Measurements from ENCODE around the gene SLC43A3.
A peak's percentile ranks its signal among the peaks of the same experiment; 100 is the strongest.

Gene SLC43A3

DNA sequence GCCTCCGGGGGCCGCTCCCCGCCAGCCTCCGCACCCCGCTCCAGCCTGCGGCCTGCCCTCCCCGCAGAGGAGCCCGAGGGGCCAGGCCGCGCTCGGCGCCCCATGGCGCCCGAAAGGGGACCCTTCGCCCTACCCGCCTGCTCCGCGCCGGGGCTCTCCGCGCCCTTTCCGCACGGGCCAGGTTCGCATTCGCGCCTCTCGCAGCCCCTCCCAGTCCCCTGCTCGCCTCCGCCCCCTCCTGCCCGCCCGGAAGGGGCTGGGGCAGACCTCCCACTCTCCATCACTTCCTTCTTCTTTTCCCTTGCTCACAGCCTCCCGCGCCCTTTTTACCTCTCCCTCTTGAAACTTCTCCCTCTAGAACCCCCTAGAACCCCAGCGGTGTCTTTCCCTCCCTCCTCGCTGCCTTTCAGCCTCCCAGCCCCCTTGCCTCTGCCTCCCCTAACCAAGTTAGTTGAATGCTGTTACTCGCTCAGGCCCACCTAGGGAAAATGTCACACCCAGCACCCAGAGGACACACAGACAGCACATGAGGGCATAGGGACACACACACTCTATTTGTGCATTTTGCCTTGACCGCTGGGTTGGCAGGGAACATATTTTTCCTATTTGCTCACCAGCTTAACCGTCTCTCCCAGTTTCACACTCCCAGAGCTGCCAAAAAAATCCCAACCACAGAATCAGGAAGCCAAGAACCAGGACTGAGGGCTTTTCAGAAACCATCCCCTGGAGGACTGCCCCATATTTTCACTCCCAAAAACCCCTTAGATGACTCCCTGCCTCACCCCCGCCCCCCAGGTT is at the start of gene SLC43A3:
Gene SLC43A3, minus strand, starts transcription at position 193 of the 798 bp plus-strand sequence. CDS start 949 bp downstream, outside the sequence.
- H3K27me3 ChIP-seq (ENCODE audit: control insufficient read depth in 2 of 2, insufficient read depth in 2 of 2, low read length in 2 of 2) = no peaks in the 10 kb centered on the region
- H3K4me1 ChIP-seq (ENCODE audit: control insufficient read depth in 2 of 2, insufficient read depth in 2 of 2, low read length in 2 of 2) = peaks cover 27 to 30% of the 10 kb centered on the region in 2 donors
- H3K9ac ChIP-seq (ENCODE audit: low read depth in 1 of 2, low read length in 2 of 2) = peak within 1 kb of the TSS; percentile 62 to 66
- H3K36me3 ChIP-seq (ENCODE audit: control insufficient read depth in 2 of 2, insufficient read depth in 2 of 2, low read length in 2 of 2) = no peaks in the 10 kb centered on the region
- no peaks in the 10 kb centered on the region for H3K9me3 ChIP-seq (ENCODE audit: control insufficient read depth in 2 of 2, low read length in 2 of 2)
- peak within 1 kb of the TSS; percentile 69 to 81 for H3K27ac ChIP-seq (ENCODE audit: low read depth in 2 of 2, low read length in 2 of 2)
- H3K4me3 ChIP-seq (ENCODE audit: low read length in 2 of 2) = peak within 1 kb of the TSS; percentile 54 to 71

DNA sequence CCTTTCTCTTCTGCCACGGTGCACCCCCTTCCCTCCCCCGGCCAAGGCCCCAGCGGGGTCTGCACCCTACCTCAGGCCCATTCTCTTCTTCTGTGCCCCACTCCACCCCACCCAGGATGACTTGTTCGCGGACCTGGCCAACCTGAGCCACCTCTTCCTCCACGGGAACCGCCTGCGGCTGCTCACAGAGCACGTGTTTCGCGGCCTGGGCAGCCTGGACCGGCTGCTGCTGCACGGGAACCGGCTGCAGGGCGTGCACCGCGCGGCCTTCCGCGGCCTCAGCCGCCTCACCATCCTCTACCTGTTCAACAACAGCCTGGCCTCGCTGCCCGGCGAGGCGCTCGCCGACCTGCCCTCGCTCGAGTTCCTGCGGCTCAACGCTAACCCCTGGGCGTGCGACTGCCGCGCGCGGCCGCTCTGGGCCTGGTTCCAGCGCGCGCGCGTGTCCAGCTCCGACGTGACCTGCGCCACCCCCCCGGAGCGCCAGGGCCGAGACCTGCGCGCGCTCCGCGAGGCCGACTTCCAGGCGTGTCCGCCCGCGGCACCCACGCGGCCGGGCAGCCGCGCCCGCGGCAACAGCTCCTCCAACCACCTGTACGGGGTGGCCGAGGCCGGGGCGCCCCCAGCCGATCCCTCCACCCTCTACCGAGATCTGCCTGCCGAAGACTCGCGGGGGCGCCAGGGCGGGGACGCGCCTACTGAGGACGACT is 49.3 kb upstream of the SLC43A3 start:
- Histone ChIP-seq H3K36me3 (ENCODE audit: control insufficient read depth in 2 of 2, insufficient read depth in 2 of 2, low read length in 2 of 2) (no peaks in the 10 kb centered on the region), H3K9me3 (ENCODE audit: control insufficient read depth in 2 of 2, low read length in 2 of 2) (no peaks in the 10 kb centered on the region), H3K27me3 (ENCODE audit: control insufficient read depth in 2 of 2, insufficient read depth in 2 of 2, low read length in 2 of 2) (peaks cover 0 to 6% of the 10 kb centered on the region in 2 donors), H3K27ac (ENCODE audit: low read depth in 2 of 2, low read length in 2 of 2) (peak overlapping the region in 1 of 2 donors; percentile 12), H3K4me1 (ENCODE audit: control insufficient read depth in 2 of 2, insufficient read depth in 2 of 2, low read length in 2 of 2) (peaks cover 13 to 16% of the 10 kb centered on the region in 2 donors), H3K4me3 (ENCODE audit: low read length in 2 of 2) (peak overlapping the region; percentile 56 to 63), H3K9ac (ENCODE audit: low read depth in 1 of 2, low read length in 2 of 2) (peak overlapping the region; percentile 41 to 70)

GRCh38 chr11:57475671-57476046 is 48.7 kb upstream of the SLC43A3 start:
- H3K4me3 ChIP-seq (ENCODE audit: low read length in 2 of 2) = peak overlapping the region; percentile 56 to 63
- H3K27ac ChIP-seq (ENCODE audit: low read depth in 2 of 2, low read length in 2 of 2) = no peak overlapping the region
- peak overlapping the region in 1 of 2 donors; percentile 70 for H3K9ac ChIP-seq (ENCODE audit: low read depth in 1 of 2, low read length in 2 of 2)
- H3K36me3 ChIP-seq (ENCODE audit: control insufficient read depth in 2 of 2, insufficient read depth in 2 of 2, low read length in 2 of 2) = no peaks in the 10 kb centered on the region
- H3K27me3 ChIP-seq (ENCODE audit: control insufficient read depth in 2 of 2, insufficient read depth in 2 of 2, low read length in 2 of 2) = peaks cover 0 to 6% of the 10 kb centered on the region in 2 donors
- H3K4me1 ChIP-seq (ENCODE audit: control insufficient read depth in 2 of 2, insufficient read depth in 2 of 2, low read length in 2 of 2) = peaks cover 13 to 16% of the 10 kb centered on the region in 2 donors
- H3K9me3 ChIP-seq (ENCODE audit: control insufficient read depth in 2 of 2, low read length in 2 of 2) = no peaks in the 10 kb centered on the region

DNA sequence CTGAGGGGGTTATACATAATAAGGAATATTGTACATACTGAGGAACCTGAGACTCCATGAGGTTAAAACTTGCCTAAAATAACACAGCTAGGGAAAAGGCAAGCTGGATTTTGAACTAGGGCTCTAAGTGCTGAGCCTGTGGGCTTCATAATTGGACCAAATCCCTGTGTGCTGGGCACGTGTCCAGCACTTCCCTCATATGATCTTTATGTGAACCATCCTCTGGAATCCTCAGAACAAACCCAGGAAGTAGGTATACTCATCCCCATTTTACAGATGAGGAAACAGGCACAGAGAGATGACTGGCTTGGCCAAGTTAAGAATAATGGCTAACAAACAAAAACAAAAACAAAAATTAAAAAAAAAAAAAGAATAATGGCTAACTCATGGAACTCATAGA is 48.3 kb upstream of the SLC43A3 start:
- Histone ChIP-seq H3K4me1 (ENCODE audit: control insufficient read depth in 2 of 2, insufficient read depth in 2 of 2, low read length in 2 of 2) (peaks cover 13 to 16% of the 10 kb centered on the region in 2 donors), H3K27ac (ENCODE audit: low read depth in 2 of 2, low read length in 2 of 2) (no peak overlapping the region), H3K9ac (ENCODE audit: low read depth in 1 of 2, low read length in 2 of 2) (no peak overlapping the region), H3K4me3 (ENCODE audit: low read length in 2 of 2) (no peak overlapping the region), H3K27me3 (ENCODE audit: control insufficient read depth in 2 of 2, insufficient read depth in 2 of 2, low read length in 2 of 2) (peaks cover 0 to 6% of the 10 kb centered on the region in 2 donors), H3K9me3 (ENCODE audit: control insufficient read depth in 2 of 2, low read length in 2 of 2) (no peaks in the 10 kb centered on the region), H3K36me3 (ENCODE audit: control insufficient read depth in 2 of 2, insufficient read depth in 2 of 2, low read length in 2 of 2) (no peaks in the 10 kb centered on the region)

DNA sequence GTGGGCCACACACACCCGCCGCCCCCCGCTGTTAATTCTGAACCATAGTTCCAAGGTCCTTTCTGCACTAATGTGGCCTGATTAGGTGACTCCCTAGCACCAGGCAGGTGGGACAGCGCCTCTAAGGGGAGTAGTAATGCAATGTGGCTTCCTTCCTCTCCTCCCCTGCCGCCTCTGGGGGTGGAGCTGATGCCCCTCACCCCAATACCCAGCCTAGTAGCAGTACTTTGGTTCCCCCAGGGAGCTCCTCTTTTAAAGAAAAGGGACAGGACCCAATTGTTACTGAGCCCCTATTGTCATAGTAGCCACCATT is 47.8 kb upstream of the SLC43A3 start:
- H3K4me1 ChIP-seq (ENCODE audit: control insufficient read depth in 2 of 2, insufficient read depth in 2 of 2, low read length in 2 of 2) = peaks cover 13 to 16% of the 10 kb centered on the region in 2 donors
- H3K9me3 ChIP-seq (ENCODE audit: control insufficient read depth in 2 of 2, low read length in 2 of 2) = no peaks in the 10 kb centered on the region
- H3K27ac ChIP-seq (ENCODE audit: low read depth in 2 of 2, low read length in 2 of 2) = no peak overlapping the region
- H3K36me3 ChIP-seq (ENCODE audit: control insufficient read depth in 2 of 2, insufficient read depth in 2 of 2, low read length in 2 of 2) = no peaks in the 10 kb centered on the region
- peaks cover 0 to 6% of the 10 kb centered on the region in 2 donors for H3K27me3 ChIP-seq (ENCODE audit: control insufficient read depth in 2 of 2, insufficient read depth in 2 of 2, low read length in 2 of 2)
- no peak overlapping the region for H3K9ac ChIP-seq (ENCODE audit: low read depth in 1 of 2, low read length in 2 of 2)
- H3K4me3 ChIP-seq (ENCODE audit: low read length in 2 of 2) = no peak overlapping the region

GRCh38 chr11:57474017-57474802 is 47.3 kb upstream of the SLC43A3 start:
- no peaks in the 10 kb centered on the region for H3K9me3 ChIP-seq (ENCODE audit: control insufficient read depth in 2 of 2, low read length in 2 of 2)
- no peak overlapping the region for H3K9ac ChIP-seq (ENCODE audit: low read depth in 1 of 2, low read length in 2 of 2)
- H3K27me3 ChIP-seq (ENCODE audit: control insufficient read depth in 2 of 2, insufficient read depth in 2 of 2, low read length in 2 of 2) = peaks cover 0 to 6% of the 10 kb centered on the region in 2 donors
- no peak overlapping the region for H3K27ac ChIP-seq (ENCODE audit: low read depth in 2 of 2, low read length in 2 of 2)
- H3K36me3 ChIP-seq (ENCODE audit: control insufficient read depth in 2 of 2, insufficient read depth in 2 of 2, low read length in 2 of 2) = no peaks in the 10 kb centered on the region
- no peak overlapping the region for H3K4me3 ChIP-seq (ENCODE audit: low read length in 2 of 2)
- peaks cover 13 to 16% of the 10 kb centered on the region in 2 donors for H3K4me1 ChIP-seq (ENCODE audit: control insufficient read depth in 2 of 2, insufficient read depth in 2 of 2, low read length in 2 of 2)

DNA sequence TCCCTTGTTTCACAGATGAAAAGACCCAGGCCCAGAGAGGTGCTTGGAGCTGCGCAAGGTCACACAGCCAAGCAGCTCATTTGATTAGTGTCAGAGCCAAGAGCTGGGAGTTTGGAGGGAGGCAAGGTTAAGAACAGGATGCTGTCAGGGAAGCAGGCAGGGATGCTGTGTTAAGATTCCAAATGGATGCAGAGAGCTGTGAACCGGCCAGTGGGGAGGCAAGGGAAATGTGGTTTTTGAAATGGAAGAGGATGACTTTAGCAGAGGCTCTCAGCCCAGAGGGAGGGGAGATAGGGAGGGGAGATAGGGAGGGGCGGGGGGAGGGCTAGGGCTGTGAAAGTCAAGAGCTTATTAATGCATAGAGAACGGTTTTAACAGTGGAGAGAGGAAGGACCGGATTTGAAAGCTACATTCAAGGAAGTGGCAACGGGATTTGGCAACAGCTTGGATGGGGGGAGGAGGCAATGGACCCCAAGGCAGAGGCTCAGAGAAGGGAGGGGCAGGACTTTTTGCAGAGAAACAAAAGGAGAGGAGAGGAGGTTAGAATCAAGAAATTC is 46.4 kb upstream of the SLC43A3 start:
- Histone ChIP-seq H3K27ac (ENCODE audit: low read depth in 2 of 2, low read length in 2 of 2) (no peak overlapping the region), H3K4me3 (ENCODE audit: low read length in 2 of 2) (no peak overlapping the region), H3K36me3 (ENCODE audit: control insufficient read depth in 2 of 2, insufficient read depth in 2 of 2, low read length in 2 of 2) (no peaks in the 10 kb centered on the region), H3K27me3 (ENCODE audit: control insufficient read depth in 2 of 2, insufficient read depth in 2 of 2, low read length in 2 of 2) (peaks cover 0 to 6% of the 10 kb centered on the region in 2 donors), H3K4me1 (ENCODE audit: control insufficient read depth in 2 of 2, insufficient read depth in 2 of 2, low read length in 2 of 2) (peaks cover 13 to 16% of the 10 kb centered on the region in 2 donors), H3K9ac (ENCODE audit: low read depth in 1 of 2, low read length in 2 of 2) (no peak overlapping the region), H3K9me3 (ENCODE audit: control insufficient read depth in 2 of 2, low read length in 2 of 2) (no peaks in the 10 kb centered on the region)

GRCh38 chr11:57471496-57471895 is 44.6 kb upstream of the SLC43A3 start:
- no peaks in the 10 kb centered on the region for H3K9me3 ChIP-seq (ENCODE audit: control insufficient read depth in 2 of 2, low read length in 2 of 2)
- peaks cover 0 to 6% of the 10 kb centered on the region in 2 donors for H3K27me3 ChIP-seq (ENCODE audit: control insufficient read depth in 2 of 2, insufficient read depth in 2 of 2, low read length in 2 of 2)
- H3K4me3 ChIP-seq (ENCODE audit: low read length in 2 of 2) = no peak overlapping the region
- H3K36me3 ChIP-seq (ENCODE audit: control insufficient read depth in 2 of 2, insufficient read depth in 2 of 2, low read length in 2 of 2) = no peaks in the 10 kb centered on the region
- peaks cover 8% of the 10 kb centered on the region in 2 donors for H3K4me1 ChIP-seq (ENCODE audit: control insufficient read depth in 2 of 2, insufficient read depth in 2 of 2, low read length in 2 of 2)
- H3K27ac ChIP-seq (ENCODE audit: low read depth in 2 of 2, low read length in 2 of 2) = no peak overlapping the region
- H3K9ac ChIP-seq (ENCODE audit: low read depth in 1 of 2, low read length in 2 of 2) = no peak overlapping the region

DNA sequence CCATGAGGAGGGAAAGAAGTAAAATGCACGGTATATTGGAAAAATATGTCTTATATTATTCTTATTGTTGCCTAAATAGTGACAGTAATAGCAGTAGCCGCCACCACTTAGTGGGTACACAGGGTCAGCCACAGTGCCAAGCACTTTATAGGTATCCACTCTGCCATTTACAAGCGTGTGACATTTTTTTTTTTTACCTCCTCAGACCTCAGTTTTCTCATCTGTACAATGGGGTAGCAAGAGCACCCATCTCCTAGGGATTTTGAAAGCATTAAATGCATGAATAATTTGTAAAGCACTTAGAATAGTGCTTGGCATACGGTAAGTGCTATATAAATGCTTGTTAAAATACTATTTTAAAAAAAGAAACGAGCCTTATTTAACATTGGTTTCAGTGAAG is 42.3 kb upstream of the SLC43A3 start:
- no peak overlapping the region for H3K27ac ChIP-seq (ENCODE audit: low read depth in 2 of 2, low read length in 2 of 2)
- H3K4me3 ChIP-seq (ENCODE audit: low read length in 2 of 2) = no peak overlapping the region
- H3K36me3 ChIP-seq (ENCODE audit: control insufficient read depth in 2 of 2, insufficient read depth in 2 of 2, low read length in 2 of 2) = no peaks in the 10 kb centered on the region
- H3K27me3 ChIP-seq (ENCODE audit: control insufficient read depth in 2 of 2, insufficient read depth in 2 of 2, low read length in 2 of 2) = peaks cover 0 to 3% of the 10 kb centered on the region in 2 donors
- H3K9me3 ChIP-seq (ENCODE audit: control insufficient read depth in 2 of 2, low read length in 2 of 2) = no peaks in the 10 kb centered on the region
- H3K4me1 ChIP-seq (ENCODE audit: control insufficient read depth in 2 of 2, insufficient read depth in 2 of 2, low read length in 2 of 2) = no peaks in the 10 kb centered on the region
- H3K9ac ChIP-seq (ENCODE audit: low read depth in 1 of 2, low read length in 2 of 2) = no peak overlapping the region

All from mucosa of rectum (tissue), 2 donors.